ENCODE results near the gene SLC23A3. TPM values are rescaled to one million over a fixed set of nuclear protein-coding genes. Genes with fewer than 3 reads are reported as not detected.
A peak's percentile ranks its signal among the peaks of the same experiment; 100 is the strongest.

SLC23A3 gene
- total RNA-seq, 2 experiments from 2014 or later, result 2.0 to 2.2 TPM

DNA sequence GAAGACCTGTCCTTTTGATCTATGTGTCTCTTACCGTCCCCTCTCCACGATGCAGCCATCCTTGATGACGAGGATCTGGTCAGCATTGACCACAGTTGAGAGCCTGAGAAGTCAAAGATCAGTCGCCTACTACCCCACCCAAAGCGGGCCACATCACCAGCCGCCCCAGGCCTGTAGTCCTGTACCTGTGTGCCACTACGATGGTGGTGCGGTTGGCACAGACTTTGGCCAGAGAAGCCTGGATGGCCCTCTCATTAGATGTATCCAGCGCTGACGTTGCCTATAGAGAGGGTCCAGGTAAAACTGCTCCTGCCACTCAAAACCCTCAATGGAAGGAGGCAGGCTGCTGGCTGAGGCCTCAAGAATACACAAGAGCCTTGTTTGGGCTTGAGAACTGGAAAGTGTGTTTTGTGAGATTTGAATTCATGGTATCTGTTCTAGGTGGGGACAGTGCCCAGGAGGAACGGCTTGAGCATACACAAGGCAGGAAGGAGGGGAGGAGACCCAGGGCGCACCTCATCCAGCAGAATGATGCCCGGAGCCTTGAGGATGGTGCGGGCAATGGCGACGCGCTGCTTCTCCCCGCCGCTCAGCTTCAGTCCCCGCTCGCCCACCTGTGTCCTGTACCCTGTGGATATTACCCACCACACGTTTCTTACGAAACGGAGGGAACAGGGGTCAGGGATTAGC is 40.5 kb upstream of the SLC23A3 start:
- POLR2A ChIA-PET, result interaction anchor here (1.6 to 5.3 kb wide), 2 partner anchors 34 to 37 kb away, joined by 7 to 49 read pairs; partner anchors contain the start of genes CNPPD1 and RETREG2
- no peaks in the 10 kb centered on the region for H3K27me3 Mint-ChIP-seq (ENCODE audit: low read depth)
- no peak for DNase-seq
- ATAC-seq, result no peak
- H3K36me3 Mint-ChIP-seq (ENCODE audit: low read depth), result peaks cover 52% of the 10 kb centered on the region
- peaks cover 65% of the 10 kb centered on the region for H3K4me1 Mint-ChIP-seq (ENCODE audit: low read depth)
- H3K4me3 Mint-ChIP-seq, result no peak overlapping the region
- H3K27ac Mint-ChIP-seq, result peak overlapping the region; percentile 81
- CTCF ChIA-PET, result interaction anchor here (1.2 to 4.6 kb wide), 11 partner anchors 9 to 85 kb away, joined by 4 to 49 read pairs (median 11); partner anchors contain the start of genes ABCB6, CNPPD1, GLB1L and NHEJ1
- no peaks in the 10 kb centered on the region for H3K9me3 Mint-ChIP-seq (ENCODE audit: insufficient read depth)

DNA sequence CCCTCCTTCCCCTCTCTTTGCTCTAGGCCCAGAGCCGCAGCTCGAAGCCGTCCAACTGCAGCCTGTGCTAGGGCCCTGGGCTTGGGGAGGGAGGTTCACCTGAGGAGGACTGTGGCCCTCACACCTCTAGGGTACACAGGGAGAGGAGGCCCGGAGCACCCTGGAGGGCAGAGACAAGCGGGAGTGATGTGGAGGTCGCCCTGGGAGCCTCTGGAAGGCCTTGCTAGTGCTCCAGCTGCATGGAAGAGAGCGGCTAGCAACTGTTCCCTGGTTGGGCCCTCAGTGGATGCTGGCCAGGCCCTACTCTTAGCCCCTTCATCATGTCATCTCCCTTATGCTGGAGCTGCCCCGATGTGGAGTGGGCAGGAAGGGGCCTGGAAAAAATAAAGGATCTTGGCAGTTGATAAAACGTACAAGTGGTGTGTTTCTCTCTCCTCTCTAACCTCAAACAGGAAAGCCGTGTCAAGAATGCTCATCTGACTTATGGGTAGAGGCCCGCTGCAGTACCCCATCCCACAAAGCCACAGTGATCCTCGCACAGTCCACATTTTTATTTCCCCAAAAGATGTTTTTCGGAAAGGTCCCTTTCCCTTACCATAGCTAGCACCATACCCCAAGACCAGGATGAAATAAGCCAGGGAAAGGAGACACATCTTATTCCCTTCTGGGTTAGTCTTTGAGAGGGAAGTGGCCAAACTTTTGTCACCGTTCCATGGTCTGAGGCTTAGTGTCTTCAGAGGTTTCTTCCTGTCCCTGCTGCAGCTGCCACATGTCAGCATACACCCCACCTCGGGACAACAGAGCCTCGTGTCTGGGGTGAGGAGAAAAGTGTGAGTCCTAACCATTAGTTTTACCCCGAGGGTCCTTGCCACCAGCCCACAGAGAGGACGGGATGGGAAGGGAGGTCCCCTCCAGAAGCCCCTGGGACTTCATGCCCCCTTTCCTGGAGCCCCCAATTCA is 39.7 kb upstream of the SLC23A3 start:
- DNase-seq (no peak), ATAC-seq (no peak)
- Mint-ChIP-seq H3K9me3 (ENCODE audit: insufficient read depth) (peaks cover 3% of the 10 kb centered on the region), H3K27ac (peak overlapping the region; percentile 81), H3K36me3 (ENCODE audit: low read depth) (peaks cover 53% of the 10 kb centered on the region), H3K4me1 (ENCODE audit: low read depth) (peaks cover 63% of the 10 kb centered on the region), H3K27me3 (ENCODE audit: low read depth) (no peaks in the 10 kb centered on the region), H3K4me3 (peak overlapping the region; percentile 86)
- ChIA-PET CTCF (interaction anchor here (0.7 to 4.6 kb wide), 10 partner anchors 10 to 86 kb away, joined by 3 to 49 read pairs (median 8); partner anchors contain the start of genes ABCB6, CNPPD1, GLB1L and NHEJ1), POLR2A (interaction anchor here (0.9 to 5.3 kb wide), 8 partner anchors 9 to 45 kb away, joined by 3 to 49 read pairs (median 5); partner anchors contain the start of genes ABCB6, CNPPD1, GLB1L and RETREG2)

DNA sequence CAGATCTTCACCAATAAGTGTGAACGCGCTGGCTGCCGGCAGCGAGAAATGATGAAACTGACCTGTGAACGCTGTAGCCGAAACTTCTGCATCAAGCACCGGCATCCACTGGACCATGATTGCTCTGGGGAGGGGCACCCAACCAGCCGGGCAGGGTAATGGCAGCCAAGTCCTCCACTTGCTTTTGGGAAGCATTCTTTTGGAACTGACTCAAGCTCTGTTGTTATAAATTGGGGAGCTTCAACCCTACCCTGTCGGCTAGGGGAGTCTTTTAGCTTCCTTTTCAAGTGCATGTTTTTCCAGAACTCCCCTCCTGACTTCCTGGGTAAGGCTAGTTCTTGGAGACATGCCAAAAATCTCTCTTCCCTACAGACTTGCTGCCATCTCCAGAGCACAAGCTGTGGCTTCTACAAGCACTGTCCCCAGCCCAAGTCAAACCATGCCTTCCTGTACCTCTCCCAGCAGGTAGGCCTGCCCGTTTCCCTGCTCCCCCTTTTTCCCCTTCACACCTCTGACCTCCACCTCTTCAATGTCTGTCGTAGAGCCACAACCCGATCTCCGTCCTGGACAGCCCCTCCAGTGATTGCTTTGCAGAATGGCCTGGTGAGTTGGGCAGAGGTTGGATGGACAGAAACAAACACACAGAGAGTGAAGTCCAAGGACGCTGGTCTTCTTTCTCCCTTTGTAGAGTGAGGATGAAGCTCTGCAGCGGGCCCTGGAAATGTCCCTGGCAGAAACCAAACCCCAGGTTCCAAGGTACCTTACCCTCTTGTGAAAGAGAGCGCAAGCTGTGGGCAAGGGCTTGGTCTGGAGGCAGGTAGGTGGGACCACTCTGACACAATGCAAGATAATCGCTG is 38.3 kb upstream of the SLC23A3 start:
- H3K36me3 Mint-ChIP-seq (ENCODE audit: low read depth), result peaks cover 54% of the 10 kb centered on the region
- ChIA-PET CTCF (interaction anchor here (0.7 to 4.6 kb wide), 10 partner anchors 12 to 156 kb away, joined by 3 to 49 read pairs (median 8); partner anchors contain the start of genes ABCB6, CNPPD1, GLB1L and NHEJ1), POLR2A (interaction anchor here (1.2 to 5.3 kb wide), 10 partner anchors 26 to 46 kb away, joined by 3 to 49 read pairs (median 6); partner anchors contain the start of genes CNPPD1, GLB1L, RETREG2 and STK16)
- peaks cover 63% of the 10 kb centered on the region for H3K4me1 Mint-ChIP-seq (ENCODE audit: low read depth)
- H3K4me3 Mint-ChIP-seq, result peak overlapping the region; percentile 86
- peak overlapping the region; percentile 96 for H3K27ac Mint-ChIP-seq
- H3K9me3 Mint-ChIP-seq (ENCODE audit: insufficient read depth), result peaks cover 5% of the 10 kb centered on the region
- H3K27me3 Mint-ChIP-seq (ENCODE audit: low read depth), result no peaks in the 10 kb centered on the region
- DNase-seq (no peak), ATAC-seq (no peak)

DNA sequence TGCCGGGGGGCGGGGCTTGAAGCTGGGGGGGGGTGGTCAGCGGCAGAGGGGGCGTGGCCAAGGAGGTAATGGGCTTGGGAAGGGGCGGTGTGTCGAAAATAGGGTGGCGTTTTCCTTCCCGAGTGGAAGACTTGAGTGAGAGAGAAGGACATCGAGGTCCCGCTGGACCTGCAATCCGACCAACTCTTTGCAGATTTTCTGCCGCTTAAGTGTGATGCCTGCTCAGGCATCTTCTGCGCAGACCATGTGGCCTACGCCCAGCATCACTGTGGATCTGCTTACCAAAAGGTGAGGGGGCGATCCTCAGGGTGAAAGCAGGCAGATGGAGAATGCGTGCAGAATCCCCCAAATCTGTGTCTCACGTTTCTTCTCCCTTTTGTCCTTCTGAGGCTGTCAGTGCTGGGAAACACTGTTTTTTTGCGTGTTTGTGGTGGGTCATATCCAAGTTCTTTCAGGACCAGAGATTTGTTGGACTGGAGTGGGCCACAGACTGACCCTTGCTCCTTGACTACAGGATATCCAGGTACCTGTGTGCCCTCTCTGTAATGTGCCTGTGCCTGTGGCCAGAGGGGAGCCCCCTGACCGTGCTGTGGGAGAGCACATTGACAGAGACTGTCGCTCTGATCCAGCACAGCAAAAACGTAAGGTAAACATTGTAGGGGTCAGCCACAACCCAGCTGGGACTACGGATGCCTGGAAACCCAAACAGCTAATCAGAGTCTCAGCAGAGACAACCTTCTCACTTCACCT is 37.5 kb upstream of the SLC23A3 start:
- Mint-ChIP-seq H3K27me3 (ENCODE audit: low read depth) (no peaks in the 10 kb centered on the region), H3K36me3 (ENCODE audit: low read depth) (peaks cover 52% of the 10 kb centered on the region), H3K9me3 (ENCODE audit: insufficient read depth) (peaks cover 5% of the 10 kb centered on the region), H3K27ac (peak overlapping the region; percentile 96), H3K4me1 (ENCODE audit: low read depth) (peaks cover 62% of the 10 kb centered on the region), H3K4me3 (peak overlapping the region; percentile 86)
- ATAC-seq (no peak), DNase-seq (no peak)
- ChIA-PET POLR2A (interaction anchor here (0.7 to 5.3 kb wide), 12 partner anchors 12 to 47 kb away, joined by 3 to 49 read pairs (median 7); partner anchors contain the start of genes ANKZF1, ATG9A, CNPPD1 and GLB1L), CTCF (interaction anchor here (1.0 to 4.6 kb wide), 10 partner anchors 10 to 181 kb away, joined by 3 to 49 read pairs (median 12); partner anchors contain the start of genes CNPPD1, NHEJ1 and SLC23A3)

DNA sequence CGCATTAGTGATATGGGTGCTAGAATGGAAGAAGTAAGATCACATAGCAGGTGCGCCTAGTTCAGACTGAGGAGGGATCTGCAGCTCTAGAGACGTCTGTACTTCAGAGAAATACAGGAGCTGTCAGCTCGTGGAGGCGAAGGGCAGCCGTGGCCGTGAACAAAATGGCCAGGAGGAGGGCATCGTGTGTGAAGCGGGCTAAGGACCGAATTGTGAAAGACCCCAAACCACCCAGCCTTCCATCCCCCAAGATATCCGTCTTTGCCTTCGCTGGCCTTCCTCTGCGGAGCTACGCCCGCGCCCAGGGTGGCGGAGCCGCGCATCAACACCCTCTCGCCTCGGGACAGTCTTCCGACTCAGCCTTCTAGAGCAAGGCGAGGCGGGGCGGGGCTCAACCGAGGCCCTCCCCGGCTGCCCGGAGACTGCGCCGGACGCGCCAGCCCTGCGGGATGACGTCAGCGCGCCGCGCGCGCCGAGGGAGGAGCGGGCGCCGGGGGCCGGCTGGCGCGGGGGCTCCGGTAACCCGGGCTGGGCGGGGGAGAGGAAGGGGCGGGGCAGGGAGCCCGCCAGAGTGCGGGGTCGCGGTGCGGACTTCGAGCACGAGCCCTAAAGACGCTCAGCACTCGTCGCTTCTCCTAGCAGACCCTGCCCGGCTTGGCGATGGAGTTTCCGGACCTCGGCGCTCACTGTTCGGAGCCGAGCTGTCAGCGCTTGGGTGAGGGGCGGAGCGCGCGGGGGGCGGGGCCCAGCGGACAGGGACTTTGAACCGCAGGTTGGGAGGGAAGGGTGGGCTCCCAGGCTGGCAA is 36.7 kb upstream of the SLC23A3 start, which contains the start of gene ZFAND2B:
TSS of gene ZFAND2B (plus strand) at position 455 of the 806 bp plus-strand sequence. CDS start at position 661, 206 bp downstream.
- CTCF ChIA-PET, result interaction anchor here (0.8 to 4.6 kb wide), 17 partner anchors 10 to 330 kb away, joined by 3 to 49 read pairs (median 4); partner anchors contain the start of genes CNPPD1, DNAJB2, NHEJ1 and SLC23A3
- Mint-ChIP-seq H3K9me3 (ENCODE audit: insufficient read depth) (peaks cover 5% of the 10 kb centered on the region), H3K27me3 (ENCODE audit: low read depth) (no peaks in the 10 kb centered on the region), H3K36me3 (ENCODE audit: low read depth) (peaks cover 49% of the 10 kb centered on the region), H3K4me3 (peak within 1 kb of the TSS; percentile 86), H3K4me1 (ENCODE audit: low read depth) (peaks cover 57% of the 10 kb centered on the region), H3K27ac (peak within 1 kb of the TSS; percentile 96)
- peak; percentile 95 for DNase-seq
- POLR2A ChIA-PET, result interaction anchor here (0.6 to 5.3 kb wide), 19 partner anchors 9 to 76 kb away, joined by 3 to 49 read pairs (median 6); partner anchors contain the start of genes ABCB6, ANKZF1, ATG9A and CNPPD1
- ATAC-seq, result peak; percentile 98

DNA sequence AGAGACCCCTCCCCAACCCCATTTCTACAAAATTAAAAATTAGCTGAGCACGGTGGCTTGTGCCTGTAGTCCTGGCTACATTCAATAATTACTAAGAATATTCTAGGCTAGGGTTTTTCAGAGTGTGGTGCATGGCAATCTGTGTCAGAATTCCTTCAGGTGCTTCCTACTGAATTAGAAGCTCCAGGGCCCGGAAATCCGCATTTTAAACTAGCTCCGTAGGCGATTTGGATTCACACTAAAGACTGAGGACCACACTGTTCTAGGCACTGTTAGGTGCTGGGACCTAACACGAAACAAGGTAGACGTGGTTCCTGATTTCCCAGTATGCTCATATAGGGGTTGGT is 36.1 kb upstream of the SLC23A3 start:
- ChIA-PET POLR2A (interaction anchor here (0.6 to 5.3 kb wide), 17 partner anchors 9 to 75 kb away, joined by 3 to 49 read pairs (median 6); partner anchors contain the start of genes ABCB6, ANKZF1, ATG9A and CNPPD1), CTCF (interaction anchor here (0.8 to 4.6 kb wide), 16 partner anchors 9 to 330 kb away, joined by 3 to 49 read pairs (median 4); partner anchors contain the start of genes CNPPD1, DNAJB2, NHEJ1 and SLC23A3)
- no peak for ATAC-seq
- DNase-seq, result no peak
- Mint-ChIP-seq H3K27ac (peak overlapping the region; percentile 96), H3K27me3 (ENCODE audit: low read depth) (no peaks in the 10 kb centered on the region), H3K36me3 (ENCODE audit: low read depth) (peaks cover 49% of the 10 kb centered on the region), H3K4me1 (ENCODE audit: low read depth) (peaks cover 53% of the 10 kb centered on the region), H3K9me3 (ENCODE audit: insufficient read depth) (peaks cover 7% of the 10 kb centered on the region), H3K4me3 (peak overlapping the region; percentile 86)

DNA sequence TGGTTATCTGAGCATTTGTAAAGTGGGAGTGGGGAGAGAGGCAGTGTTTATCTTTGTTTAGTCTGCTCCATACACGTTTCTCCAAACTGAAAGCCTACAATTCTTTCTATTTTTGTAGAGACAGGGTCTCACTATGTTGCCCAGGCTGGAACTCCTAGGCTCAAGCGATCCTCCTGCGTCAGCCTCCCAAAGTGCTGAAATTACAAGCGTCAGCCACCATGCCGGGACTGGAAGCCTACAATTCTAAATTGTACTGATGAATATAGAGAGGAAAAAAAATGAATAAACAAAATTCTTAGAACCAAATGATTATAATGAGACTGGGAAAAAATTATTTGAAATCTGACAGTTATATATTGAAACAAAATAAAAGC is 35.3 kb upstream of the SLC23A3 start:
- peak overlapping the region; percentile 55 for H3K27ac Mint-ChIP-seq
- H3K9me3 Mint-ChIP-seq (ENCODE audit: insufficient read depth), result peaks cover 9% of the 10 kb centered on the region
- ATAC-seq, result no peak
- ChIA-PET POLR2A (interaction anchor here (1.1 to 5.3 kb wide), 3 partner anchors 8 to 29 kb away, joined by 7 to 49 read pairs (median 9); partner anchors contain the start of genes ABCB6, CNPPD1 and RETREG2), CTCF (interaction anchor here (1.1 to 2.0 kb wide), 4 partner anchors 8 to 329 kb away, joined by 3 to 17 read pairs (median 10); partner anchors contain the start of gene CNPPD1)
- peaks cover 50% of the 10 kb centered on the region for H3K36me3 Mint-ChIP-seq (ENCODE audit: low read depth)
- H3K4me3 Mint-ChIP-seq, result no peak overlapping the region
- peaks cover 53% of the 10 kb centered on the region for H3K4me1 Mint-ChIP-seq (ENCODE audit: low read depth)
- H3K27me3 Mint-ChIP-seq (ENCODE audit: low read depth), result no peaks in the 10 kb centered on the region
- no peak for DNase-seq

DNA sequence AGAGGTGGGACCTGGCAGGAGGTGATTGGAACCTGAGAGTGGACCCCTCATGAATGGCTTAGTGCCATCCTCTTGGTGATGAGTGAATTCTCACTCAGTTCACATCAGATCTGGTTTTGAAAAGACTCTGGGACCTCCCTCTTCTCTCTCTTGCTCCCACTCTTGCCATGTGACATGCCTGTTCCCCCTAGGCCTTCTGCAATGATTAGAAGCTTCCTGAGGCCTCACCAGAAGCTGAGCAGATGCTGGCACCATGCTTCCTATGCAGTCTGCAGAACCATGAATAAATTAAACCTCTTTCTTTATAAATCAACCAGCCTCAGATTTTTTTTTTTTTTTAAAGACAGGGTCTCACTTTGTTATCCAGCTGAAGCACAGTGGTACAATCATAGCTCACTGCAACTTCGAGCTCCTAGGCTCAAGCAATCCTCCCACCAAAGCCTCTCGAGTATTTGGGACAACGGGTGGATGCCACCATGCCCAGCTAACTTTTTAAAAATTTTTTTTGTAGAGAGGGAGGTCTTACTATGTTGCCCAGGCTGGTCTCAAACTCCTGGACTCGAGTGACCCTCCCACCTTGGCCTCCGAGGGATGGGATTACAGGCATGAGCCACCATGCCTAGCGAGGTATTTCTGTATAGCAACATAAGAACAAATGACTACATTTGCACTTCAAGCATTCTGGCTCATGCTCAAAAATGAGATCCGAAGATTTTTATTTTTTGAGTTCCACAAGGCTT is 34.8 kb upstream of the SLC23A3 start:
- POLR2A ChIA-PET, result interaction anchor here (0.6 kb wide), 1 partner anchor 44 kb away, joined by 3 read pairs; the partner anchor contains the start of gene NHEJ1
- Mint-ChIP-seq H3K36me3 (ENCODE audit: low read depth) (peaks cover 45% of the 10 kb centered on the region), H3K4me1 (ENCODE audit: low read depth) (peaks cover 50% of the 10 kb centered on the region), H3K4me3 (no peak overlapping the region), H3K27ac (no peak overlapping the region), H3K9me3 (ENCODE audit: insufficient read depth) (peaks cover 9% of the 10 kb centered on the region), H3K27me3 (ENCODE audit: low read depth) (no peaks in the 10 kb centered on the region)
- CTCF ChIA-PET, result interaction anchor here (1.7 kb wide), 1 partner anchor 74 kb away, joined by 3 read pairs; the partner anchor contains the start of gene DNAJB2
- no peak for ATAC-seq
- DNase-seq, result no peak

Measured in activated CD8-positive, alpha-beta T cell treated with anti-CD3 and anti-CD28 coated beads, Interleukin-2, amount 10 ng/mL, durations not matched to agents 7 days and 5 days (primary cell).